Measurements from ENCODE around the gene SLC43A3.

Gene SLC43A3

GRCh38 chr11:57425565-57426438 is 1.1 kb downstream of the SLC43A3 start:
- no peak for TF ChIP-seq CTCF (IDR thresholded peaks at IDR 0.05; ENCODE audit: low read depth, low read length)
- no peak overlapping the region for H3K4me3 ChIP-seq (ENCODE audit: low read depth, low read length)

- TF ChIP-seq CTCF (IDR thresholded peaks at IDR 0.05; ENCODE audit: low read depth, low read length) = no peak
Measured at GRCh38 chr11:57424792-57425564, 1.9 kb downstream of the SLC43A3 start.

GRCh38 chr11:57424137-57424791 is 2.7 kb downstream of the SLC43A3 start:
- no peak for TF ChIP-seq CTCF (IDR thresholded peaks at IDR 0.05; ENCODE audit: low read depth, low read length)
- H3K4me3 ChIP-seq (ENCODE audit: low read depth, low read length) = no peak overlapping the region

More at GRCh38 chr11:57424792-57425564, 1.9 kb downstream of the SLC43A3 start:
- H3K4me3 ChIP-seq (ENCODE audit: low read depth, low read length) = no peak overlapping the region

GRCh38 chr11:57422669-57423068 is 4.3 kb downstream of the SLC43A3 start:
- no peak for TF ChIP-seq CTCF (IDR thresholded peaks at IDR 0.05; ENCODE audit: low read depth, low read length)
- no peak overlapping the region for H3K4me3 ChIP-seq (ENCODE audit: low read depth, low read length)

GRCh38 chr11:57421805-57422204 is 5.1 kb downstream of the SLC43A3 start:
- H3K4me3 ChIP-seq (ENCODE audit: low read depth, low read length) = no peak overlapping the region
- no peak for TF ChIP-seq CTCF (IDR thresholded peaks at IDR 0.05; ENCODE audit: low read depth, low read length)

- no peak for TF ChIP-seq CTCF (IDR thresholded peaks at IDR 0.05; ENCODE audit: low read depth, low read length)
- H3K4me3 ChIP-seq (ENCODE audit: low read depth, low read length) = no peak overlapping the region
Measured at GRCh38 chr11:57421066-57421465, 5.9 kb downstream of the SLC43A3 start.
